ENCODE results near the gene CCDC73.
A peak's percentile ranks its signal among the peaks of the same experiment; 100 is the strongest.
"Not testable (repeated sequence)": the region's sequence is repeated elsewhere in the genome, so short reads cannot be mapped to it uniquely, and the experiment has no call there.

Gene CCDC73

GRCh38 chr11:32606220-32606619 is 188.2 kb downstream of the CCDC73 start:
- H3K27ac Mint-ChIP-seq = no peak overlapping the region
- H3K36me3 Mint-ChIP-seq = peaks cover 60% of the 10 kb centered on the region
- H3K9me3 Mint-ChIP-seq = peaks cover 3% of the 10 kb centered on the region
- no peak overlapping the region for H3K4me3 Mint-ChIP-seq
- ATAC-seq = no peak
- no peak for DNase-seq (ENCODE audit: low spot score in 2 of 2)
- no peaks in the 10 kb centered on the region for H3K4me1 Mint-ChIP-seq

- DNase-seq (ENCODE audit: low spot score in 2 of 2) (no peak), ATAC-seq (no peak)
- Mint-ChIP-seq H3K4me3 (no peak overlapping the region), H3K27ac (peak overlapping the region; percentile 8), H3K36me3 (peaks cover 89% of the 10 kb centered on the region), H3K4me1 (peaks cover 2% of the 10 kb centered on the region), H3K9me3 (no peaks in the 10 kb centered on the region)
Measured at GRCh38 chr11:32602657-32603415, 191.6 kb downstream of the CCDC73 start.

GRCh38 chr11:32597921-32598320 is 196.5 kb downstream of the CCDC73 start:
- Mint-ChIP-seq H3K9me3 (no peaks in the 10 kb centered on the region), H3K4me1 (peaks cover 10% of the 10 kb centered on the region), H3K4me3 (no peak overlapping the region), H3K36me3 (peaks cover 100% of the 10 kb centered on the region), H3K27ac (peak overlapping the region; percentile 56)
- DNase-seq (ENCODE audit: low spot score in 2 of 2) = no peak
- no peak for ATAC-seq

GRCh38 chr11:32596114-32596513 is 198.3 kb downstream of the CCDC73 start:
- not testable (repeated sequence) for DNase-seq (ENCODE audit: low spot score in 2 of 2); H3K9me3 Mint-ChIP-seq; H3K4me3 Mint-ChIP-seq
- peaks cover 20% of the 10 kb centered on the region for H3K4me1 Mint-ChIP-seq
- peak; percentile 55 for ATAC-seq
- peaks cover 100% of the 10 kb centered on the region for H3K36me3 Mint-ChIP-seq
- H3K27ac Mint-ChIP-seq = peak overlapping the region; percentile 76

GRCh38 chr11:32594272-32594671 is 200.2 kb downstream of the CCDC73 start:
- Mint-ChIP-seq H3K27ac (peak overlapping the region; percentile 53), H3K9me3 (no peaks in the 10 kb centered on the region), H3K36me3 (peaks cover 100% of the 10 kb centered on the region), H3K4me3 (no peak overlapping the region), H3K4me1 (peaks cover 20% of the 10 kb centered on the region)
- DNase-seq (ENCODE audit: low spot score in 2 of 2) = no peak
- peak; percentile 51 for ATAC-seq

GRCh38 chr11:32586576-32587190 is 207.8 kb downstream of the CCDC73 start:
- Mint-ChIP-seq H3K27ac (no peak overlapping the region), H3K4me1 (peaks cover 26% of the 10 kb centered on the region), H3K9me3 (no peaks in the 10 kb centered on the region), H3K36me3 (peaks cover 88% of the 10 kb centered on the region), H3K4me3 (peak overlapping the region; percentile 95)
- peak in 1 of 2 donors; percentile 34 for DNase-seq (ENCODE audit: low spot score in 2 of 2)
- ATAC-seq = no peak

GRCh38 chr11:32584921-32585320 is 209.5 kb downstream of the CCDC73 start:
- H3K27ac Mint-ChIP-seq = peak overlapping the region; percentile 98
- ATAC-seq = no peak
- peaks cover 70% of the 10 kb centered on the region for H3K36me3 Mint-ChIP-seq
- peak overlapping the region; percentile 95 for H3K4me3 Mint-ChIP-seq
- peak in 1 of 2 donors; percentile 18 for DNase-seq (ENCODE audit: low spot score in 2 of 2)
- peaks cover 24% of the 10 kb centered on the region for H3K4me1 Mint-ChIP-seq
- H3K9me3 Mint-ChIP-seq = no peaks in the 10 kb centered on the region

GRCh38 chr11:32583459-32584271 is 210.8 kb downstream of the CCDC73 start, which contains the start of gene EIF3M:
EIF3M (plus strand) TSS chr11:32583831; CDS start chr11:32583888, 57 bp downstream.
- H3K36me3 Mint-ChIP-seq = peaks cover 57% of the 10 kb centered on the region
- no peaks in the 10 kb centered on the region for H3K9me3 Mint-ChIP-seq

GRCh38 chr11:32581556-32581955 is 212.9 kb downstream of the CCDC73 start:
- no peak overlapping the region for H3K27ac Mint-ChIP-seq
- H3K4me3 Mint-ChIP-seq = no peak overlapping the region
- no peak for ATAC-seq

More at GRCh38 chr11:32583459-32584271, 210.8 kb downstream of the CCDC73 start, which contains the start of gene EIF3M:
- peak within 1 kb of the TSS; percentile 95 for H3K4me3 Mint-ChIP-seq
- ATAC-seq (peak; percentile 99), DNase-seq (ENCODE audit: low spot score in 2 of 2) (peak; percentile 84 to 95)
- peaks cover 24% of the 10 kb centered on the region for H3K4me1 Mint-ChIP-seq
- H3K27ac Mint-ChIP-seq = peak within 1 kb of the TSS; percentile 98

GRCh38 chr11:32580967-32581366 is 213.5 kb downstream of the CCDC73 start:
- Mint-ChIP-seq H3K4me3 (no peak overlapping the region), H3K9me3 (no peaks in the 10 kb centered on the region), H3K36me3 (peaks cover 30% of the 10 kb centered on the region), H3K27ac (no peak overlapping the region), H3K4me1 (peaks cover 13% of the 10 kb centered on the region)
- DNase-seq (ENCODE audit: low spot score in 2 of 2) (no peak), ATAC-seq (no peak)

More at GRCh38 chr11:32581556-32581955, 212.9 kb downstream of the CCDC73 start:
- peaks cover 36% of the 10 kb centered on the region for H3K36me3 Mint-ChIP-seq
- no peaks in the 10 kb centered on the region for H3K9me3 Mint-ChIP-seq
- H3K4me1 Mint-ChIP-seq = peaks cover 19% of the 10 kb centered on the region
- no peak for DNase-seq (ENCODE audit: low spot score in 2 of 2)

- H3K4me1 Mint-ChIP-seq = no peaks in the 10 kb centered on the region
- H3K9me3 Mint-ChIP-seq = no peaks in the 10 kb centered on the region
- ATAC-seq (no peak), DNase-seq (ENCODE audit: low spot score in 2 of 2) (no peak)
- H3K27ac Mint-ChIP-seq = no peak overlapping the region
- no peak overlapping the region for H3K4me3 Mint-ChIP-seq
- no peaks in the 10 kb centered on the region for H3K36me3 Mint-ChIP-seq
Measured at GRCh38 chr11:32576456-32576855, 218.0 kb downstream of the CCDC73 start.

- ATAC-seq = no peak
- Mint-ChIP-seq H3K4me3 (no peak overlapping the region), H3K27ac (no peak overlapping the region), H3K36me3 (no peaks in the 10 kb centered on the region), H3K4me1 (no peaks in the 10 kb centered on the region), H3K9me3 (no peaks in the 10 kb centered on the region)
- no peak for DNase-seq (ENCODE audit: low spot score in 2 of 2)
Measured at GRCh38 chr11:32575070-32575469, 219.4 kb downstream of the CCDC73 start.

- Mint-ChIP-seq H3K27ac (no peak overlapping the region), H3K9me3 (no peaks in the 10 kb centered on the region), H3K4me1 (no peaks in the 10 kb centered on the region), H3K4me3 (no peak overlapping the region), H3K36me3 (no peaks in the 10 kb centered on the region)
- ATAC-seq = no peak
- no peak for DNase-seq (ENCODE audit: low spot score in 2 of 2)
Measured at GRCh38 chr11:32574421-32574820, 220.0 kb downstream of the CCDC73 start.

GRCh38 chr11:32573228-32573627 is 221.2 kb downstream of the CCDC73 start:
- no peak for DNase-seq (ENCODE audit: low spot score in 2 of 2)
- Mint-ChIP-seq H3K36me3 (no peaks in the 10 kb centered on the region), H3K4me1 (no peaks in the 10 kb centered on the region), H3K27ac (no peak overlapping the region), H3K9me3 (no peaks in the 10 kb centered on the region), H3K4me3 (no peak overlapping the region)
- no peak for ATAC-seq

- H3K27ac Mint-ChIP-seq = no peak overlapping the region
- DNase-seq (ENCODE audit: low spot score in 2 of 2) (no peak), ATAC-seq (no peak)
- peaks cover 11% of the 10 kb centered on the region for H3K4me1 Mint-ChIP-seq
- H3K9me3 Mint-ChIP-seq = no peaks in the 10 kb centered on the region
- H3K4me3 Mint-ChIP-seq = no peak overlapping the region
- no peaks in the 10 kb centered on the region for H3K36me3 Mint-ChIP-seq
Measured at GRCh38 chr11:32571039-32571438, 223.4 kb downstream of the CCDC73 start.

Measured in stimulated activated effector memory CD8-positive, alpha-beta T cell treated with anti-CD3 and anti-CD28 coated beads, Interleukin-12 subunit alpha, Interleukin-12 subunit beta, amount 100 ng/mL, for 72 hours (primary cell).